ENCODE results near the gene UBE2L5.

Gene UBE2L5

DNA sequence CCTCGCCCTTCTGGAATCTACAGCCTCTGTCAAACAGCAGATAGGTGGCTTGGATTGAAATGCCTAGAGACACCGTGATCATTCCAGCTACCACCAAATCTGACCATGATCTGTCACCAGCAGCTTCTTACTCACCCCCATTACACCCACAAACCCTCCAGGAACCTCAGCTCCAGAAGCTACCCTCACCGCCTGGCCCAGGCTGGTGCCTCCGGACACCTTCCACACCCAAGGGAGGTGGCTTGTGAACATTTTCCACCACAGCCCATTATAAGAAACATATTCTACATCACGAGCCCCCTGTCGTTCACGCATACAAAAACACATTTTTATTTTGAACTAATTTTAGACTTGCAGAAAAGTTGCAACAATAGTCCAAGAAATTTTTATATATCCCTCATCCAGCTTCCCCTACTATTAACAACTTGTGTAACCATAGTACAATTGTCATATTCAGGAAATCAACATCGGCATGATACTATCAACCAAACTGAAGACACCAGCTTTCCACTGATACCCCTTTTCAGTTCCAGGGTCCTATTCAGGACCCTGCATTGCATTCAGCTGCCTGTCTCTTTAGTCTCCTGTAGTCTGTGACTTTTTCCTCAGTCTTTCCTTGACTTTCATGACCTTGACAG lies 15.4 kb upstream of the UBE2L5 start:
- DNase-seq, result no peak

DNA sequence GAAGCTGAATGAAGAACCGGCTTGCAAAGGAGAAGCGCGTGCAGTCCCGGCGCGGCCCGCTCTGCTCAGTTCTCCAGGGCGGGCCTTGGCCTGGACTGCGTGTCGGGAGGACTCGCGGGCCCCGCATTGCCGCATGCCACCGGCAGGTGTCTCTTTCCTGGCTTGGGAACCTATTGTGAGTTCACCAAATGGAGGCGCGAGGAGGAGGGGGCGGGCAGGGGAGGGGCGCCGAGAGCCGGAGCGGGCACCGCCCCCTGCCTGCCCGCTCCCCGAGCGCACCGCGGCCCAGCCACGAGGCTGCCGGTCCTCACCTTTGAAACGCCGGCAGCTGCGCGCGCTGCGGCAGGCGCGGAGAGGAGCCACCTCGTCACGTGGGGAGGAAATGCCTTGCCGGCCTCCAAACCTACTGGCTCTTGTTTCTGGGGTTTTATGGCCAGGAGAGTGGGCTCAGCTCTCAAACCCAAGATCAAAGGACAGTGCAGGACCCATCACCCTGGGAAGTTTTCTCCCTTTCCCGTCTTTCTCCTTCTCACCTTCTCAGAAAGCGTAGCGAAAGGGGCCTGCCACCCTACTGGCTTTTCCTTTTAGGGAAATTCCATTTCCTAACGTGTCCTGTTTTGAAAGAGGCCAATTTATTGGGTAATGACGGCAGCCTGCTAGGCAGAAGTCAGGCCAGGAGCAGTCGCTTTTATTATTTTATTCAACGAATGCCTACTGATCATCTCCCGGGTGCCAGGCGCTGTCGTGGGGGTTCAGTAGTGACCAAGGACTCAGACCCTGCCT lies 13.8 kb upstream of the UBE2L5 start:
- peak; percentile 72 for DNase-seq

DNA sequence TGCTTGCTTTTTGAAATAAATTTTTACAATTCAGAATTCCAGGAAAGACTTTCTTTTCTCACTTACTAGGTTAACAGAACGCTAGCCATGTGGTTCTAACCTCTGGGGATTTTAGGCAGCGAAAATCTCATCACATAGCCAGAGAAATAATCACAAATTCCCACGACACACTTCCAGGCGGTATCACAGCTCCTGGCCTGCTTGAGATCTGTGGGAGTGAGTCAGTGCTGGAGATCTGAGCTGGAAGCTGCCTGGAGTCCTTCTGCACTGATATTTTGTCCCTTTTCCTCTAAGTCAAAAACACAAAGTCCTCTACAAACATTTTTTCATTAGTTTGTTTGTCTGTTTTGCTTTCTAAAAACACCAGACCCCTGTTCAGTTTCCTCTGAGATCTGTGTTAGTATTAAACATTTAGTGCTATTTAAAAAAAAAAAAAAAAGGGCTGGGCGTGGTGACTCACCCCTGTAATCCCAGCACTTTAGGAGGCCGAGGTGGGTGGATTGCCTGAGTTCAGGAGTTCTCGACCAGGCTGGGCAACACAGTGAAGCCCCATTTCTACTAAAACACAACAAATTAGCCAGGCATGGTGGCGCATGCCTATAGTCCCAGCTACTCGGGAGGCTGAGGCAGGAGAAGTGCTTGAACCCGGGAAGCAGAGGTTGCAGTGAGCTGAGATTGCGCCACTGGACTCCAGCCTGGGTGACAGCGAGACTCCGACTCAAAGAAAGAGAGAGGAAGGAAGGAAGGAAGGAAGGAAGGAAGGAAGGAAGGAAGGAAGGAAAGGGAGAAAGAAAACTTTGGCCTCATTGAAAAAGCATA lies 12.2 kb upstream of the UBE2L5 start:
- DNase-seq, result no peak

DNA sequence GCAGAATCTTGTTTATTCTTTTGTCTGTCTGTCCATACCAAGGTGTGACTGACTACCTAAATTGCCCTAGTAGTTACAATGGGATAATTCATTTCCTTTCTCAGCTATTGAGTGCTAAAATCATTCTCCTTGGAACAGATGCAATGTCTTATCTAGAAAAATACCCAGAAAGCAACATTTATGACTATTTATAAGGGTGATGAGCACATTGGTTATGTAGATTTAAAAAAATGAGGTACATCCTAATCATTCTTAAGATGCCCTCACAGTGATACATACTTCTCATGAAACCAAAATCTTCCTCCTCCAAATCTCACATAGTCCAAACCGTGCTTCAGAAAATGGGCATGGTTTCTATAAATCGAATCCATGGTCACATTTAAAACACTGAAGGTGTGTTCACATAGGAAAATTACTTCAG lies 11.6 kb upstream of the UBE2L5 start:
- DNase-seq, result no peak

DNA sequence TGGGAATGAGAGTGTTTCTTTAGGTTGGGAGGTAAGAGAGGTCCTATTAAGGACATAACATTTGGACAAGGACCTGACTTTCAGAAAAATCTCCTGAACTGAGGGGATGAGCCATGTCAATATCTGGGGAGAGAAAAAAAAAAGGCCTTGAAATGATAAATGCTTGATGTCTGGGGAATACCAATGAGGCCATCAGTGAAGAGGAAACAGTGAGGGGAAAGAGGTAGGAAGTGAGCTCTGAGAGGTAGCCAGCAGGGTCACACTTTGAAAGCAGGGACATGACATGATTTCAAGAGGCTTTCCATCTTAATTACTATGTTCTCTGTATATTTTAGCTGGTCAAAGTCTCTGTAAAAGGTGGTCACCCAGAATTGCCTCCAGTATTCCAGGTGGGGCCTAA lies 9.9 kb upstream of the UBE2L5 start:
- DNase-seq, result no peak

DNA sequence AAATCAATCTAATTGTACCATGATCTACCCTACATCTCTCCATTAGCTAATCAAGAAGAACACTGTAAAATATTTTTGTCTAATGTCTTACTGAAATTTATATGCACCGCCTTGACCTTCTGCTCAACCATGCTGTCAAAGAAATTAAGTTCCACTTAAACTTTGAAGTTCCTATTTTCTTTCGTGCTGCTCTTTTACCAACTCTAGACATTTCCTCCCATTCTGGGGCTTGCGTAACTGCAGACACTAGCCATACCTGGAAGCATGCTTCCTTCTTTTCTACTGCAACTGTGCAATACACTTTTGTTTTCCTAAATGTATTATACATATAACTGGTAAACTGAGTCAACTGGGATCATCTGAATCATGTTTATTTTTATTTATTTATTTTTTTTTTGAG lies 8.5 kb upstream of the UBE2L5 start:
- DNase-seq, result no peak

DNA sequence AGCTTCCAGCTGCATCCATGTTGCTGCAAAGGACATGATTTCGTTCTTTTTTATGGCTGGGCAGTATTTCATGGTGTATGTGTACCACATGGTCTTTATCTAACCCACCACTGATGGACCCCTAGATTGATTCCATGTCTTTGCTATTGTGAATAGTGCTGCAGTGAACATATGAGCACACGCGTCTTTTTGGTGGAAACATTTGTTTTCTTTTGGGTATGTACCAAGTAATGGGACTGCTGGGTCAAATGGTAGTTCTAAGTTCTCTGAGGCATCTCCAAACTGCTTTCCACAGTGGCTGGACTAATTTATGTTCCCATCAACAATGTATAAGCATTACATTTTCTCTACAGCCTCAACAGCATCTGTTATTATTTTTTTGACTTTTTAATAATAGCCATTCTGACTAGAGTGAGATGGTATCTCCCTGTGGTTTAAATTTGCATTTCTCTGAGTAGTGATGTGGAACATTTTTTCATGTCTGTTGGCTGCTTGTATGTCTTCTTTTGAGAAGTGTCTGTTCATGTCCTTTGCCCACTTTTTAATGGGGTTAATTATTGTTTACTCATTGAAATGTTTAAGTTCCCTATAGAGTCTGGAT lies 6.8 kb upstream of the UBE2L5 start:
- no peak for DNase-seq

DNA sequence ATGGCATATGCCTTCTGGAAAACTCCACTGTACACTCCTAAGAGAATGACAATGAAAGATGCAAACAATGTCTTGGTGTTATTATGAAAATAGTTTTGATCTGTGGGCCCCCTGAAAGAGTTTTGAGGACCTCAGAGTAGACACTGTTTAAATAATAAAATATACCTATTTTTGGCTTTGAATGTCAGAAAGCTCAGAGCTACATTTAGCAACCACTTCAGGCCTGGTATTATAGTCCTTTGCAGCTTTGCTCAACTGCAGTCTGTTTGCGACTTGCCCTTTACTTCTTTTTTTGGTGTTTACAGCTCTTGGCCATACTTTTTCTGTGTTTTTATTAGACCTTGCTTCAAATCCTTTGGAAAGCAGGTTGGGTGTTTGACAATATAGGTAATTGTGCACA lies 5.8 kb upstream of the UBE2L5 start:
- DNase-seq, result no peak

DNA sequence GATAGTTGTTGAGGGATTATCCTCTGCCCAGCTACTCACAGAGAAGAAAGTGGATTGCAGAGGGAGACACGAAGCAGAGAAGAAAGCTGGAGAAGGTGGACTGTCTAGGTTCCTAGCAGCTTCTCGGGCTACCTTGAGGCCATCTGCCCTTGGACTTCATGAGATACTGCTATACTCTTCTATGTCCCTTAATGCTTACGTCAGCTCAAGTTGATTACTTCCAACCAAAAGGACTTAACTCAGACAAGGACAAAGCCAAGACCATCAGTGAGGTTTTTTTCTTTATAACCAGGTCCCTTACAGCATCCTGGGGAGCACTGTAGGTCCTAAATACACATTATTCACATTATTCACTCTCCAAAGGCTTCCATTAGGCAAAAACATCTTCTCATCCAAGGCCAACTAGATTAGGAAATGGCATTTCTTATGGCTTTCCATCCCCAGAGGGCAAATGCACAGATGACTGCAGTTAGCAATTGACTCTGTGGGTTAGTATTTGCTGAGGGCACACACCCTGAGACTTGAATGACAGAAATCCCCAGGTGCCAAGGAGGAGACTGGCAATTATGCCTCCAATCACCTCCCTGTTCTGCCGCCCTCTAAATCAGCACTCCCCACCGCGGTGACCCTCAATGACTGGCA lies 4.1 kb upstream of the UBE2L5 start:
- DNase-seq, result no peak

DNA sequence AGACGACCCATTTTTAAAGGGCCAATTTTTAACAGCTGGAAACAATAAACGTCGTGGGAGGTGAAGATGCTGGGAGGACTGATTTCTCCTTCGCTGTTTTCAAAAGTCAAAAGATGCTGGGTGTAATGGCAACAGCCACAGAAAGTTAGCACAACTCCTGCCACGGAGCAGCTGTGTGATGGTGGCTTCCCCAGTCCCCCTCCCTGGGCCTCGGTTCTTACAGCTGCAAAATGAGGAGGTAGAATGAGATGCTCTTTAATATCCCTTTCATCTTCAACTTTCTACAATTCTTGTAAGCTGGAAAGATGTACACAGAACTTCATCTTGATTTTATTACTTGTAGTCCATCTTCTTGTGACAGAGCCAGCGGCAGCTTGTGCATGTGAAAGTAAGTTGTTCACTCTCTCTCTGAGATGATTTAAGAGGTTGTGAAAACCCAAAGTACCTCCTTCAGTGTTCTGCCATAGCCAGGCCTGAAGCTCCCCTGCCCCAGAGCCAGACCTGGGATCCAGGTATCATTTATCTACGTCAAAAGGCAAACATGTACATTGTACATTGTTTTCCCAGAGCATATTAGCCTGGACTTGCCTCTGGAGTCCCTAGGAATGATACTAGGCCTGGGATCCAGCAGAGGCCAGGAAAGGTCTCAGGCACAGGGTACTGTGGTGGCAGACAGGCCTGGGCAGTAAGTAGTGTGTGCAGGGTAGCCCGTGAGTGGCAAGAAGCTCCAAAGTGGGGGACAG lies 3.4 kb upstream of the UBE2L5 start:
- no peak for DNase-seq

DNA sequence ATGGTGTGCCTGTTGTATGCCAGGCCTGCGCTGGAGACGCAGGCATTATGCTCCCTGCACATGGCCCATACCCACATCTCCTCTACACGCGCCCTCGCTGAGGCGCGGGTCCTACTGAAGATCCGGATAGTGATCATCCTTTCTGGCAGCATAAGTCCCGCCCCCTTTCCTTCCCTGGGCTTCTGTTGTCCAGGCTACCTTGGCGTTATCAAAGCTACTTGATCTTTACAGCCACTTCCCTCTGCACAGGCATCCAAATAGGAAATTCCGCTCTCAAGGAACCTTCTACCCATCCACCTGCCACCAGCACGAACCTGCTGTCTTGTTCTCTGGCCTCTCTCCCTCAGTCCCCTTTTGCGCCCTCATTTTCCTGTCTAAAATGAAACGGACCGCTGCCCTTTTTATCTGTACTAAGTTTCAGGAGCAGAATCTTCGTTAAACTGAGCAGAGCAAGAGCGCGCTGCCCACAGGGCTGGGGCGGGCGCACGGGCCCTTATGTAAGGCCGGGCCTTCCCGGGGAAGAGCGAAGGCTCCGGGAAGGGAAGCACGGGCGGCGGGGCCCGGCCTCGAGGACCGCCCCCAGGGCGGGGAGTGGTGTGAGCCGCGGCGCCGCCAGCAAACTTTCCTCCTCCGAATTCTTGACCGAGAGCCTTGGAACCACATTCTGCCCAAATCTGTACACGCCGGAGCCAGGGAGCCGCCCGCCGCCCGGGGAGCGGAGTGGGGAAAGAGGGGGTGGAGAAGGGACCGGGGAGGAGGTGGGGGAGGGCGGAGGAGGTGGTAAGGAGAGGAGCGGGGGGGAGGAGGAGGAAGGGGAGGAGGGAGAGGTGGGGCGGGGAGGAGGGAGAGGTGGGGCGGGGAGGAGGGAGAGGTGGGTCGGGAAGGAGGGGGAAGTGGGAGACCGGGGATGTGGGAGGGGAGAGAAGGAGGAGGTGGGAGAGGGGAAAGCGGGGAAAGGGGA lies 920 bp upstream of the UBE2L5 start:
- DNase-seq, result peak; percentile 38

DNA sequence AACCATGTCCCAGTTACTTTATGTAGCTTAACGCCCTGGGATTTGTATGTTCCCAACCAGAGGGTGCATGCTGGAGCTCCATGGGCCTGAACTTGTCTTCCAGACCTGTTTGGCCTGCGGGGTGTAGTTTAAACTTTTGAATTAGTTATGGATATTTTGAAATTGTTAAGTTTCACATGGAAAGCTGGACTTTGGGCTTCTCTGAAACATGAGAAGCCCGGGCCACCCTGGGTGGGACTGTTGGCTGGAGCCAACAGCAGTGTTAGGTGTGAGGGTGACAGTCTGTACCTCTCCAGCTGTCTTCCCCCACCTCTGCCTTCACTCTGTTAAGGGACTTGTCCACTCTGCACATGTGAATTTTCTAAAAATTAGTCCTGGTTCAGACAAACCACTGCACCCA lies 1.6 kb downstream of the UBE2L5 start:
- no peak for DNase-seq

DNA sequence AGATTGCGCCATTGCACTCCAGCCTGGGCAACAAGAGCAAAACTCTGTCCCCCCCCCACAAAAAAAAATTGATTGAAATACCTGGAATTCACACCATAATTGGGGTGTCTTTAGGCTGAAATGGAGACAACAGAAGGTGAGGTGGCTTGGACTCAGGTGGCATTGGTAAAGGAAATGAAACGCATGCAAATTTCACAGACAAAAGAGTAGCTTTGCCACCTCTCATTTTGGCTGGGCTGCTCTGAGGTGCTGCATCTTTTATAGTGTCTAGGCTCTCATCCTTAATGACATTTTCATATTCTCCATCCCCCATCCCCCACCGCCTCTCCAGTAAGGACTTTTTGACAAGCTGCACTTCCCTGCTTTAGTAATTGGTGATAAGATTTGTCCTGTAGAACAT lies 6.9 kb downstream of the UBE2L5 start:
- DNase-seq, result no peak

DNA sequence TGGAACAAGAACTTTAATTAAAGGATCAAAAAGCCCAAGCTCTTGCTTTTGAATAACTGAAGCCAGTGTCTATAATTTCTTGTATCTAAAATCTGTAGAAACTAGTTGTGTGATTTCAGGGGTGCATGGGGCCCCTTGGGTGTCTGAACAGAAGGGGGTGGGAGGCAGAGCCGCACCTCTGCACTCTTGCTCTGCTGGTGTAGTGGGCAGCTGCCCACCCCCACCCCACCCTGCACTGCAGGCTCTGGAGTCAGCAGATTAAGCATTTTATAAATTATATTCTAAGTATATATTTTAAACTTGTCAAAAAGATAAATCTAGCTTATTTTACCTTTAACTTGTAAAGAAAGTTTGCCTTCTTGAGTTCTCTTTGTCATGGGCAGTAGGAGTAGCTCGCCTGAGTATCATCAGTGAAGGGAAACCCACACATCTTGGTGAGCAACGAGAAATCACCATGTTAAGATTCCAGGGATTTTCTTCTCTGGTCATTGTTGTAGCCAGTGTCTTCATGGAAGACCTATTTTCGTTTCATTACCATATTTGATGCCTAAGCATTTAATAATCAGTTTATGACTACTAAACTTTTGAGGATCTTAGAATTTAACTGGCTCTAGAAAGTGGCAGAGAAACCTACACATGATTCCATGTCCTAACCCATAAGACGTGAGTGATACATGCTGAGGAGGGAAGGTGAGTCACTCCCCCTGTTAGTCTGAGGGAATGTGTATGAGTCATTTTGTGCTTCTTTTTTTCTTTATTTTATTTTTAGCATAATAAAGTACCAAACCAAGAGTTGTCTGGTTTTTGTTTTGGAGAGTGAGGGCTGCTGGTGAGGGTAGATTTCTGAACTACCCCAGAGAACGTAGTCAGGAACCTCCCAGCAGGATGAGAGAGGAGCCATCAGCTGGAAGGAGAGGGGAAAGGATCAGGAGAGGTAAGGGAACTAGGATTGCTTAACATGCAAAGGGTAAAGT lies 7.7 kb downstream of the UBE2L5 start:
- DNase-seq, result peak; percentile 1

DNA sequence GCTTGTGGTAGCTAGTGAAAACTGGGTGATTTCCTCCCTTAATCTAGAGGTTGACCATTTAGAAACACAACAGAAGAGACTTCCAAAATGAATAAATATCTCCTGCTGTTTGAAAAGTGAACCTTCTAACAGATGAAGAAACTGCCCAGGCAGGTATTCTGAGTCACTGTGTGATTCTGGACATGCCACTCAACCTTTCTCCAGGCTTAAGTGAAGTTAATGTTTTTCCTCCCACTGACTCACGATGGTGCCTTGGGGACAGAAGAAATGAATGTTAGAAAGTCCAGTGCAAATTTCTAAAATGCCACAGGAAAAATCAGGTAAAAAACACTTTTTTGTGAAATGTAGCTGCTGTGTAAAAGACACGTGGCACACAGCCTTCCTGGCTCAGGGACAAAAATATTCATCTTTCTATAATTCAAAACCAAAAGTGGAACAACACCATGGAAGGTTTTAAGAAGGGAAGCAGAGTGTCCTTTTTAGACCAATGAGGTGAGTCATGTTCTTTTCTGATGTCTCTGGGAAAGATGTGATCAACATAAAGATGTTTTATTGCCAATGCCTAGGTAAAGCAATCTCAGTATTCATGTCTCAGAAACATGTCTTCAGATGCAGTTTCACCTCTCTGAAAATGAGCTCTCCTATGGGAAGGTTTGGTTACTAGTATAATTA lies 9.1 kb downstream of the UBE2L5 start:
- DNase-seq, result no peak

DNA sequence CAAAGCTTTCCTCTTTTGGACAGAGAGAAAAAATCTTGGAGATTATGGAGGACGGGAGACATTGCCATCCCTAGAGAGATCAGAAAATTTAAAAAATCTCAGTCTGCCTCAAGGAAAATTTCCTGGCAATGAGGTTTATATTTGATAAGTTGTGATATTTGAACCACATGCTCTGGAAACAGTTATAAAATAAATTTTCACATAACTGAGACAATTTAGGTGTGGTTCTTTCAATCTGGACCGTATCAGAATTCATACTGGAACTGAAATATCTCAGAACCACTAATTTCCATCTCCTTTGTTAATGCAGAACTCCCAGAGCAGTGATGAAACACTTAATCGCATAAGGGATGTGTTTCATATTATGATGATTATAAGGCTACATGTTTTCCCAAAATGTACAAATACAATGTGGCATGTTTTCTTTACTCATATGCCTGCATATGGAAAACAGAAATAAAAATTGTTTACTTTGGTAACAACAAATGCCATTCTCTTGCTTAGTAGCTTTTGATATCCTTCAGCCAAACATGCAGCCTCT lies 13.7 kb downstream of the UBE2L5 start:
- no peak for DNase-seq

DNA sequence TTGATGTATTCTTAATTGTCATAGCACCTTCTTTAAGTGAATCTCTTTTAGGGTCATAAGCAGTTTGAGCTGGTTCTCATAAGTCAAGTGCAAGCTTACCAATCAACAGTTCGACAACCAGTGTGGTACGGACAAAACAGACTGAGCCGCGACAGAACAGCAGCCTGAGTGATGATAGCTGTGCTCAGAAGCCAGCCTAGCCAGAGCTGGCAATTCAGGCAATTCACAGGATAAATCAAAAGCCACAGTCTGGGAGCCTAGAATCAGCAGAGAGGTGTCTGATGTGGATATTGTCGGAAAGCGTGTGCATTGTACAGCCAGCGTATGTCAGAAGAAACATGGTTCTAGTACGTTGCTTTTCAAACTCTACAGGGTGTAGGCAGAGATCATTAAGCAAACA lies 14.9 kb downstream of the UBE2L5 start:
- DNase-seq, result no peak

DNA sequence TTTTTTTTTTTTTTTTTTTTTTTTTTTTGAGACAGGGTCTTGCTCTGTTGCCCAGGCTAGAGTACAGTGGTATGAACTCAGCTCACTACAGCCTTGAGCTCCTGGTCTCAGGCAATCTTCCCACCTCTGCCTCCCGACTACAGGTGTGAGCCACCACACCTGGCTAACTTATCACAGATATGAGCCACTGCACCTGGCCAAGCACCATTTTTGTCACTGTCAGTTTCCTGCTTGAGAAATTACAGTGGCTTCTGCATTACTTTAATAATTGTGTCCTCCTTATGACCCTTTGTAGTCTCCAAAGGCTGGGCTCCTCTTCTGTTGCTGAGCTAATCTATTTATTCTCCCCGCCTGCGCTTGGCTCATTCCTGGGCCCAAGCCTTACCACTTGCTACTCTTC lies 16.0 kb downstream of the UBE2L5 start:
- no peak for DNase-seq

All from T1000 (cell line).